NCI-H146 treated with DMSO at 0.1 percent for 48 hours (cell line): ENCODE measurements around the gene SMYD2.

ENCODE experiments used
- DNase-seq: peaks from one replicate; lab custom pipeline; 2025; ENCODE audit not compliant: unreplicated experiment; lab: John Stamatoyannopoulos, UW

Gene SMYD2

GRCh38 chr1:214281021-214281719 lies at the start of gene SMYD2:
TSS of gene SMYD2 (plus strand) at chr1:214281159. CDS start at chr1:214281255, 96 bp downstream.
- DNase-seq = peak; percentile 54

GRCh38 chr1:214233856-214234634 lies 46.9 kb upstream of the SMYD2 start:
- no peak for DNase-seq

- peak; percentile 83 for DNase-seq
These were observed 46.3 kb upstream of the SMYD2 start for GRCh38 chr1:214234635-214235025.

- DNase-seq = no peak
These were observed 44.5 kb upstream of the SMYD2 start for GRCh38 chr1:214236477-214236876.

GRCh38 chr1:214241060-214241459 lies 39.9 kb upstream of the SMYD2 start:
- no peak for DNase-seq

GRCh38 chr1:214244252-214244651 lies 36.7 kb upstream of the SMYD2 start:
- DNase-seq = no peak

- DNase-seq = no peak
These were observed 36.1 kb upstream of the SMYD2 start for GRCh38 chr1:214244841-214245240.

- no peak for DNase-seq
These were observed 33.4 kb upstream of the SMYD2 start for GRCh38 chr1:214247501-214248041.

GRCh38 chr1:214248311-214249085 lies 32.5 kb upstream of the SMYD2 start:
- no peak for DNase-seq

GRCh38 chr1:214249651-214250050 lies 31.3 kb upstream of the SMYD2 start:
- no peak for DNase-seq

- DNase-seq = no peak
These were observed 29.6 kb upstream of the SMYD2 start for GRCh38 chr1:214251354-214251753.

GRCh38 chr1:214255509-214255908 lies 25.4 kb upstream of the SMYD2 start:
- DNase-seq = no peak

- DNase-seq = no peak
These were observed 21.5 kb upstream of the SMYD2 start for GRCh38 chr1:214259353-214259977.

- no peak for DNase-seq
These were observed 20.3 kb upstream of the SMYD2 start for GRCh38 chr1:214260561-214261205.

GRCh38 chr1:214261206-214262123 lies 19.5 kb upstream of the SMYD2 start:
- DNase-seq = peak; percentile 62

GRCh38 chr1:214264196-214264595 lies 16.8 kb upstream of the SMYD2 start:
- peak; percentile 38 for DNase-seq

- no peak for DNase-seq
These were observed 16.0 kb upstream of the SMYD2 start for GRCh38 chr1:214264976-214265375.

GRCh38 chr1:214270097-214270650 lies 10.8 kb upstream of the SMYD2 start:
- no peak for DNase-seq
